ENCODE results near the gene CACNA1C. TPM values are rescaled to one million over a fixed set of nuclear protein-coding genes. Genes with fewer than 3 reads are reported as not detected.

Gene CACNA1C
- total and polyA plus RNA-seq, 2 donors (not counting 1 experiment from before 2014, with no cell fraction given): 0.01 to 0.02 TPM

GRCh38 chr12:2461046-2461445, 408.3 kb downstream of the CACNA1C start:
- ChIA-PET CTCF (no interaction called here), POLR2A (no interaction called here)
- Mint-ChIP-seq H3K4me1 (no peaks in the 10 kb centered on the region), H3K27ac (no peak overlapping the region), H3K27me3 (peaks cover 7% of the 10 kb centered on the region), H3K9me3 (ENCODE audit: insufficient read depth) (no peaks in the 10 kb centered on the region), H3K4me3 (no peak overlapping the region)
- Histone ChIP-seq H2AFZ (ENCODE audit: insufficient read depth, low read depth, low read length, poor library complexity, severe bottlenecking) (no peak overlapping the region), H4K20me1 (ENCODE audit: control insufficient read depth, insufficient read depth, low read length, poor library complexity, severe bottlenecking) (no peaks in the 10 kb centered on the region), H3K36me3 (replicated peaks in 1 of 2; ENCODE audit: control extremely low read depth in 1 of 2, control insufficient read depth in 1 of 2, extremely low read depth in 1 of 2, insufficient read depth in 2 of 2, low read length in 1 of 2) (no peaks in the 10 kb centered on the region), H3K4me1 (ENCODE audit: control insufficient read depth in 2 of 2, insufficient read depth in 2 of 2, low read length in 2 of 2) (no peaks in the 10 kb centered on the region), H3K4me3 (ENCODE audit: control extremely low read depth in 1 of 5, extremely low read depth in 1 of 5, insufficient read depth in 1 of 5, low read depth in 2 of 5, low read length in 4 of 5) (no peak overlapping the region), H3K9ac (ENCODE audit: low read length) (no peak overlapping the region), H3K9me3 (ENCODE audit: control extremely low read depth in 1 of 3, control insufficient read depth in 2 of 3, insufficient read depth in 1 of 3, low read length in 2 of 3) (no peaks in the 10 kb centered on the region), H3K27ac (ENCODE audit: low read length in 2 of 2) (no peak overlapping the region), H3K79me2 (ENCODE audit: control insufficient read depth, insufficient read depth, low read length) (no peaks in the 10 kb centered on the region), H3K4me2 (replicated peaks; ENCODE audit: low read depth, low read length, poor library complexity, severe bottlenecking) (no peak overlapping the region), H3K27me3 (replicated peaks in 1 of 4; ENCODE audit: control extremely low read depth in 1 of 4, control insufficient read depth in 3 of 4, insufficient read depth in 4 of 4, low read length in 3 of 4) (peaks cover 0 to 2% (median 0%) of the 10 kb centered on the region in 4 experiments)
- DNase-seq: no peak
- no peak for ATAC-seq (ENCODE audit: low read depth)
- intact Hi-C loops (cut with micrococcal nuclease): no loop called here
- TF ChIP-seq EZH2 (IDR thresholded peaks at IDR 0.05; ENCODE audit: borderline replicate concordance, insufficient read depth, low read depth, low read length, poor library complexity, severe bottlenecking): no peak
- 95% methylated on average over 4 of the region's 4 CpGs for WGBS (ENCODE audit: insufficient coverage)

GRCh38 chr12:2461645-2462044, 408.9 kb downstream of the CACNA1C start:
- ChIA-PET CTCF (no interaction called here), POLR2A (no interaction called here)
- TF ChIP-seq CTCF (IDR thresholded peaks at IDR 0.05) (no peak), EZH2 (IDR thresholded peaks at IDR 0.05; ENCODE audit: borderline replicate concordance, insufficient read depth, low read depth, low read length, poor library complexity, severe bottlenecking) (no peak)
- Mint-ChIP-seq H3K27ac (no peak overlapping the region), H3K4me1 (no peaks in the 10 kb centered on the region), H3K27me3 (peaks cover 7% of the 10 kb centered on the region), H3K9me3 (ENCODE audit: insufficient read depth) (no peaks in the 10 kb centered on the region), H3K4me3 (no peak overlapping the region)
- Histone ChIP-seq H3K9ac (ENCODE audit: low read length) (no peak overlapping the region), H3K27ac (ENCODE audit: low read length in 2 of 2) (no peak overlapping the region), H3K36me3 (replicated peaks in 1 of 2; ENCODE audit: control extremely low read depth in 1 of 2, control insufficient read depth in 1 of 2, extremely low read depth in 1 of 2, insufficient read depth in 2 of 2, low read length in 1 of 2) (no peaks in the 10 kb centered on the region), H3K4me3 (ENCODE audit: control extremely low read depth in 1 of 5, extremely low read depth in 1 of 5, insufficient read depth in 1 of 5, low read depth in 2 of 5, low read length in 4 of 5) (no peak overlapping the region), H4K20me1 (ENCODE audit: control insufficient read depth, insufficient read depth, low read length, poor library complexity, severe bottlenecking) (no peaks in the 10 kb centered on the region), H3K4me2 (replicated peaks; ENCODE audit: low read depth, low read length, poor library complexity, severe bottlenecking) (no peak overlapping the region), H3K9me3 (ENCODE audit: control extremely low read depth in 1 of 3, control insufficient read depth in 2 of 3, insufficient read depth in 1 of 3, low read length in 2 of 3) (no peaks in the 10 kb centered on the region), H3K79me2 (ENCODE audit: control insufficient read depth, insufficient read depth, low read length) (no peaks in the 10 kb centered on the region), H3K27me3 (replicated peaks in 1 of 4; ENCODE audit: control extremely low read depth in 1 of 4, control insufficient read depth in 3 of 4, insufficient read depth in 4 of 4, low read length in 3 of 4) (peaks cover 0 to 3% (median 0%) of the 10 kb centered on the region in 4 experiments), H3K4me1 (ENCODE audit: control insufficient read depth in 2 of 2, insufficient read depth in 2 of 2, low read length in 2 of 2) (no peaks in the 10 kb centered on the region), H2AFZ (ENCODE audit: insufficient read depth, low read depth, low read length, poor library complexity, severe bottlenecking) (no peak overlapping the region)
- no peak for ATAC-seq (ENCODE audit: low read depth)
- no peak for DNase-seq
- WGBS (ENCODE audit: insufficient coverage): 95% methylated on average over 12 of the region's 12 CpGs
- intact Hi-C loops (cut with micrococcal nuclease): no loop called here

All from B cell (primary cell).